Liver (tissue), 2 donors: Measurements from ENCODE around the gene PDE10A.

Experiments
- CTCF ChIP-seq: fragments of 150-350 bp; IDR thresholded peaks from 2 replicates; pipeline ENCODE4 v1.5.1; 2017; ENCODE audit warnings: improper control_type of control experiment, low read depth, low read length; ENCODE audit not compliant: missing input control
- TF ChIP-seq, protein P1 (sequence below): IDR thresholded peaks from 2 replicates; pipeline ENCODE4 v1.6.1; 2016; ENCODE audit warnings: antibody characterized with exemption
- donor health status: healthy.

DNA sequence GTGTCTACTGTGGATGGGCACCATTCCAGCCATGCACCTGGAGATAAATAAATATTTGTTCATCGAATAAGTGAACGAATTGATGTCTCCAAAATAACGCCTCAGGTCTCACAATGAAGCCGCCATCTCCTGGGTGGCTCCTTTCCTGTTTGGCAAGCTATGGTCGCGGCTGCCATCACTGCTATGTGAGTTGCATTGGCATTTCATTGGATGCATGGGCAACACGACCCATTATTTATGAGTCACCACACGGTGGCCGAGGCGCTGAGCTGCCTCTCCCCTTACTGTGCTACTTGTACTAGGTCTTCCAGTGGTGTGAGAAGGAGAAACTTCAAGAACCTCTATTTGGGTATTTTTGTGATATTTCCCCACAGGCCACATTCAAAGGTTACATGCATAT, 21.3 kb upstream of the PDE10A start:
- TF ChIP-seq, protein P1, sequence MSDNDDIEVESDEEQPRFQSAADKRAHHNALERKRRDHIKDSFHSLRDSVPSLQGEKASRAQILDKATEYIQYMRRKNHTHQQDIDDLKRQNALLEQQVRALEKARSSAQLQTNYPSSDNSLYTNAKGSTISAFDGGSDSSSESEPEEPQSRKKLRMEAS, result no peak
- TF ChIP-seq CTCF, result no peak
